ENCODE results near the gene GLIPR1. TPM values are rescaled to one million over a fixed set of nuclear protein-coding genes. Genes with fewer than 3 reads are reported as not detected.

Gene GLIPR1
- total RNA-seq, 2 donors from 2014 or later = 2.7 to 10.0 TPM

DNA sequence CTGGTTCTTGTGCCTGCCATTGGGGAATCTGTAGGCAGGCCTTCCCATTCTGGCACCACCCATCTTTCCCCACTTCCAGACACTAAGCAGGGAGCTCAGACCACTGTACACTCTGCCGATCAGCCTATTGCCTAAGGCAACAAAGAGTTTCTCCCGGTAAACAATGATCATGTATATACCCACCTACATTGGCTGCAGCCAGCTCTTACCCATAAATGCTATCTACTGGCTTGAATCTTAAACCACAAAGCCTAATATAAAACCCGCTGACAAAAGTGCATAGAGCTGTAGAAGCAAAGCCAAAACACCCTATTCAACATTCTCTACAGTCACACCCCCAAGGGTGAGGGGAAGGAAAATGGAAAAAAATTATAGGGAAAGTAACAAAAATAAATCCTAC is 20.8 kb upstream of the GLIPR1 start:
- intact Hi-C loops (cut with DNase I) = no loop called here
- Histone ChIP-seq H3K27me3 (replicated peaks; ENCODE audit: insufficient read depth) (no peaks in the 10 kb centered on the region), H3K4me1 (replicated peaks) (no peaks in the 10 kb centered on the region), H3K9me3 (no peaks in the 10 kb centered on the region), H3K4me3 (no peak overlapping the region), H3K27ac (no peak overlapping the region), H3K36me3 (no peaks in the 10 kb centered on the region)
- TF ChIP-seq POLR2AphosphoS5 (IDR thresholded peaks at IDR 0.05) = no peak
- no peak for DNase-seq (ENCODE audit: low spot score)
- 58% methylated on average over 3 of the region's 3 CpGs for WGBS

DNA sequence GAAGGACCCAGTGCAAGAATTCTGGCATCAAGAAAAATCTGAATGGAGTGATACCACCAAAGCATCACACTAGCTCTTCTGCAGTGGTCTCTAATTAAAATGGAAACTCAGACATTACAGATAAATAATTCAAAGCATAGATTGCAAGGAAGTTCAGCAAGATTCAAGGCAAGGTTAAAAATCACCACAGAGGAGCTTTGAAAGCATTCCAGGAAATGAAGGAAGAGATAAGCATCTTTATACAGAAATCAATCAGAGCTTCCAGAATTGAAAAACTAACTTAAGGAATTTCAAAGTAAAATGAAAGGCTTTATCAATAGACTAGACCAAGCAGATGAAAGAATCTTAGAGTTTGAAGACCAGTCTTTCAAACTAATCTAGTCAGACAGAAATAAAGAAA is 20.4 kb upstream of the GLIPR1 start:
- TF ChIP-seq CTCF (IDR thresholded peaks at IDR 0.05) = no peak
- no peak for TF ChIP-seq POLR2A (IDR thresholded peaks at IDR 0.05)
- TF ChIP-seq POLR2AphosphoS5 (IDR thresholded peaks at IDR 0.05) = no peak
- Histone ChIP-seq H3K36me3 (no peaks in the 10 kb centered on the region), H3K9me3 (no peaks in the 10 kb centered on the region), H3K27me3 (replicated peaks; ENCODE audit: insufficient read depth) (no peaks in the 10 kb centered on the region), H3K4me1 (replicated peaks) (no peaks in the 10 kb centered on the region), H3K27ac (no peak overlapping the region), H3K4me3 (no peak overlapping the region)
- no peak for DNase-seq (ENCODE audit: low spot score)
- intact Hi-C loops (cut with DNase I) = no loop called here

DNA sequence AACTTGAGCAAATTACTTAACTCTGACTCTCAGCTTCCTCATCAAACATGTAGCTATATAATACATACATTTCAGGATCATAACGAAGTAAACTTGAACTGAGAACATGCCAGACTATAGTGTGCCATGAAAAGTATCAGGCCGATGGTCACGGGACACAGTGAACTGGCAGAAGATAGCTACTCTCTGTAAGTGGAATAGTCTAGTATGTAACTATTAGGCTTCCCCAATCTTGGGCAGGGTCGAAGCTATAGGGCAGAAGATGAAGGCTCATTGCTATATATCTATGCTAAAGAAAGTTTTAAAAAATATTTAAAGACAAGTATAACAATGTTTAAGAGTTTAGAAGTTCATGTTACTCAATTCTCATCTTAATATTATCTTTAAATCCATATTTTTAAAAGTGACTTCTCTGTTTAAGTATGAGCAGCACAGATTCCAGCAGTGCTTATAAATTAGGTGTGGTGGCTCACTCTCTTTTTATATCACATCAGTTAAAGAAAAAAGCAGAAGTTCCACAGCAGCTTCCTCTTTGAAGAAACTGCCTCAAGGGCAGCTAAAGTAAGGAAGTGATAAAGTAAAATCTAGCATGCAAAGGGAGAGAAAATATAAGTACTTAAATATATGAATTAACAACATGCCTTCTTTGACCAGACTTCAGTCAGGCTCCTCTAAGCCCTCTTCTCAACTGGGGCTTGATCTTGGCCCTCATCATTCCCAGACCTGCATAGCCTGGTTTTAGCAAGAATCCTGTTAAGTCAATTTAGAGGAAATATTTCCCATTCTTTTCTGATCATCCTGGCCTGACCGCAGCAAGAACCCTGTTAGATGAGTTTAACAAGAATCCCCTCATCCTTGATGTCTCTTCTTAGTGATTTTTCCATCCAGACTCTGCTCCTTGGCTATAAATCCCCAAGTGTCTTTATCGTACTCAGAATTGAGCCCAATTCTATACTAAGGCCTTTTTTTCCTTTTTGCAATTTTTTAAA is 8.4 kb upstream of the GLIPR1 start:
- Histone ChIP-seq H3K27ac (no peak overlapping the region), H3K4me3 (no peak overlapping the region), H3K27me3 (replicated peaks; ENCODE audit: insufficient read depth) (no peaks in the 10 kb centered on the region), H3K36me3 (no peaks in the 10 kb centered on the region), H3K4me1 (replicated peaks) (no peaks in the 10 kb centered on the region), H3K9me3 (no peaks in the 10 kb centered on the region)
- intact Hi-C loops (cut with DNase I) = no loop called here
- no peak for TF ChIP-seq CTCF (IDR thresholded peaks at IDR 0.05)
- TF ChIP-seq POLR2A (IDR thresholded peaks at IDR 0.05) = no peak
- no peak for TF ChIP-seq POLR2AphosphoS5 (IDR thresholded peaks at IDR 0.05)
- 77% methylated on average over 6 of the region's 6 CpGs for WGBS
- DNase-seq (ENCODE audit: low spot score) = no peak

DNA sequence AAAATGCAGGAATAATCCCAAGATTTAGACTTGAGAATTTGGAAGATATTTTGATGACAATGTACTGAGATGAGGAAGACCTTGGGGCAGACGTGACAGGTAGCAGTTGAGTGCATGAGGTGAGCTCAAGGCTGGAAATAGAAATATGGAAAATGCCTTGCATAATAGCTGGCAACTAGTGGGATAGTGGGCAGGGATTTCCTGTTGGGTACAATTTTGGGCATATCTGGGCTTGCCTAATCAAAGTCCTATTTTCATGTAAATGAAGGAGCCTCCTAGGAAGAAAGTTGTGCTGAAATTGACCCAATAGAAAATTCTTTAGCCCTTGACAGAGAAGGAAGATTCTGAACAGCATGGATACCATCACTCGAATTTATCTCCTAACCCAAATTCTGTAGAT is 6.4 kb upstream of the GLIPR1 start:
- Histone ChIP-seq H3K27ac (no peak overlapping the region), H3K27me3 (replicated peaks; ENCODE audit: insufficient read depth) (no peaks in the 10 kb centered on the region), H3K4me1 (replicated peaks) (no peaks in the 10 kb centered on the region), H3K36me3 (no peaks in the 10 kb centered on the region), H3K4me3 (no peak overlapping the region), H3K9me3 (no peaks in the 10 kb centered on the region)
- no peak for DNase-seq (ENCODE audit: low spot score)
- WGBS = 57% methylated on average over 2 of the region's 2 CpGs
- intact Hi-C loops (cut with DNase I) = no loop called here
- TF ChIP-seq POLR2A (IDR thresholded peaks at IDR 0.05) (no peak), CTCF (IDR thresholded peaks at IDR 0.05) (no peak), POLR2AphosphoS5 (IDR thresholded peaks at IDR 0.05) (no peak)

DNA sequence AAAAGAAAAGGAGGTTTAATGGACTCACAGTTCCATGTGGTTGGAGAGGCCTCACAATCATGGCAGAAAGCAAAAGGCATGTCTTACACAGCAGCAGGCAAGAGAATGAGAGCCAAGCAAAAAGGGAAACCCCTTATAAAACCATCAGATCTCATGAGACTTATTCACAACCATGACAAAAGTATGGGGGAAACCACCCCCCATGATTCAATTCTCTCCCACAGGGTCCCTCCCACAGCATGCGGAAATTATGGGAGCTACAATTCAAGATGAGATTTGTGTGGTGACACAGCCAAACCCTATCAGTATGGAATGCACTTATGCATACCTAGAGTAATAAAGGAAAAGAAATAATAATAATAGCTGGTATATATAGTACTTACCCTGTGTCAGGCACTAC is 4.5 kb upstream of the GLIPR1 start:
- Histone ChIP-seq H3K27ac (no peak overlapping the region), H3K36me3 (no peaks in the 10 kb centered on the region), H3K27me3 (replicated peaks; ENCODE audit: insufficient read depth) (no peaks in the 10 kb centered on the region), H3K4me1 (replicated peaks) (no peaks in the 10 kb centered on the region), H3K9me3 (no peaks in the 10 kb centered on the region), H3K4me3 (no peak overlapping the region)
- intact Hi-C loops (cut with DNase I) = no loop called here
- TF ChIP-seq POLR2AphosphoS5 (IDR thresholded peaks at IDR 0.05) = no peak
- TF ChIP-seq POLR2A (IDR thresholded peaks at IDR 0.05) = no peak
- TF ChIP-seq CTCF (IDR thresholded peaks at IDR 0.05) = no peak
- DNase-seq (ENCODE audit: low spot score) = no peak
- 96% methylated on average over 1 of the region's 1 CpG for WGBS

All from prostate gland (tissue), 2 donors.